Osteoblast (primary cell): Measurements from ENCODE around the gene UGGT2. TPM values are rescaled to one million over a fixed set of nuclear protein-coding genes. Genes with fewer than 3 reads are reported as not detected.
"Not testable (repeated sequence)": the region's sequence is repeated elsewhere in the genome, so short reads cannot be mapped to it uniquely, and the experiment has no call there.

ENCODE experiments used
- DNase-seq: peaks from one replicate; pipeline ENCODE4 v3.0.0; 2011; ENCODE audit warnings: low spot score, mixed read lengths; ENCODE audit not compliant: insufficient read length; ENCODE audit errors: missing footprints
- H2AFZ ChIP-seq: 2 replicates; pipeline ENCODE4 v1.6.0; 2011; ENCODE audit warnings: mild to moderate bottlenecking, low read length
- H3K27ac ChIP-seq: 2 replicates; pipeline ENCODE4 v1.5.1; 2011; ENCODE audit warnings: mild to moderate bottlenecking, low read depth, low read length, moderate library complexity
- H3K27me3 ChIP-seq: 2 replicates; pipeline ENCODE4 v1.6.0; 2012; ENCODE audit warnings: mild to moderate bottlenecking, control low read depth, inconsistent platforms, low read length, moderate library complexity; ENCODE audit not compliant: insufficient read depth
- H3K36me3 ChIP-seq: 2 replicates; pipeline ENCODE4 v1.5.1; 2011; ENCODE audit warnings: mild to moderate bottlenecking, low read length, control low read depth, moderate library complexity; ENCODE audit not compliant: insufficient read depth
- H3K4me1 ChIP-seq: 2 replicates; pipeline ENCODE4 v1.5.1; 2011; ENCODE audit warnings: mild to moderate bottlenecking, low read length, control low read depth, moderate library complexity; ENCODE audit not compliant: insufficient read depth
- H3K4me2 ChIP-seq: 2 replicates; pipeline ENCODE4 v1.6.0; 2011; ENCODE audit warnings: mild to moderate bottlenecking, low read length; ENCODE audit not compliant: insufficient read depth
- H3K4me3 ChIP-seq: fragments of 200-600 bp; sonication (generic); 3 replicates; pipeline ENCODE4 v1.5.1; 2012; ENCODE audit warnings: mild to moderate bottlenecking, low read length, inconsistent platforms; ENCODE audit not compliant: insufficient read depth
- H3K79me2 ChIP-seq: 2 replicates; pipeline ENCODE4 v1.6.0; 2012; ENCODE audit warnings: mild to moderate bottlenecking, low read length, control low read depth, inconsistent platforms; ENCODE audit not compliant: insufficient read depth
- H3K9me3 ChIP-seq: 2 replicates; pipeline ENCODE4 v1.5.1; 2011; ENCODE audit warnings: low read depth, low read length, control low read depth
- H4K20me1 ChIP-seq: 2 replicates; pipeline ENCODE4 v1.6.0; 2012; ENCODE audit warnings: mild to moderate bottlenecking, low read length, control low read depth; ENCODE audit not compliant: insufficient read depth
- total RNA-seq: library from RNA; depleted of rRNA; stranded (reverse); fragments of >200 nt; gene quantifications from 2 replicates; pipeline ENCODE4 v1.2.3, GENCODE V29; 2012
- TF ChIP-seq, protein P1 (sequence below): IDR thresholded peaks from 2 replicates; pipeline ENCODE4 v1.5.1; 2011; ENCODE audit warnings: mild to moderate bottlenecking, low read depth, low read length, moderate library complexity; ENCODE audit errors: extremely low read depth

The UGGT2 gene
- total RNA-seq, 1 donor: 78.2 TPM

GRCh38 chr13:95987841-95988240 lies 65.4 kb downstream of the UGGT2 start:
- H3K4me2 ChIP-seq: no peak overlapping the region
- no peaks in the 10 kb centered on the region for H4K20me1 ChIP-seq
- no peak for DNase-seq
- no peak overlapping the region for H3K4me3 ChIP-seq
- no peak overlapping the region for H3K27ac ChIP-seq
- H3K4me1 ChIP-seq: no peaks in the 10 kb centered on the region
- TF ChIP-seq, protein P1, sequence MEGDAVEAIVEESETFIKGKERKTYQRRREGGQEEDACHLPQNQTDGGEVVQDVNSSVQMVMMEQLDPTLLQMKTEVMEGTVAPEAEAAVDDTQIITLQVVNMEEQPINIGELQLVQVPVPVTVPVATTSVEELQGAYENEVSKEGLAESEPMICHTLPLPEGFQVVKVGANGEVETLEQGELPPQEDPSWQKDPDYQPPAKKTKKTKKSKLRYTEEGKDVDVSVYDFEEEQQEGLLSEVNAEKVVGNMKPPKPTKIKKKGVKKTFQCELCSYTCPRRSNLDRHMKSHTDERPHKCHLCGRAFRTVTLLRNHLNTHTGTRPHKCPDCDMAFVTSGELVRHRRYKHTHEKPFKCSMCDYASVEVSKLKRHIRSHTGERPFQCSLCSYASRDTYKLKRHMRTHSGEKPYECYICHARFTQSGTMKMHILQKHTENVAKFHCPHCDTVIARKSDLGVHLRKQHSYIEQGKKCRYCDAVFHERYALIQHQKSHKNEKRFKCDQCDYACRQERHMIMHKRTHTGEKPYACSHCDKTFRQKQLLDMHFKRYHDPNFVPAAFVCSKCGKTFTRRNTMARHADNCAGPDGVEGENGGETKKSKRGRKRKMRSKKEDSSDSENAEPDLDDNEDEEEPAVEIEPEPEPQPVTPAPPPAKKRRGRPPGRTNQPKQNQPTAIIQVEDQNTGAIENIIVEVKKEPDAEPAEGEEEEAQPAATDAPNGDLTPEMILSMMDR: no peak
- no peaks in the 10 kb centered on the region for H3K79me2 ChIP-seq
- H3K36me3 ChIP-seq: no peaks in the 10 kb centered on the region
- no peaks in the 10 kb centered on the region for H3K9me3 ChIP-seq
- H3K27me3 ChIP-seq: no peaks in the 10 kb centered on the region
- H2AFZ ChIP-seq: no peak overlapping the region

DNA sequence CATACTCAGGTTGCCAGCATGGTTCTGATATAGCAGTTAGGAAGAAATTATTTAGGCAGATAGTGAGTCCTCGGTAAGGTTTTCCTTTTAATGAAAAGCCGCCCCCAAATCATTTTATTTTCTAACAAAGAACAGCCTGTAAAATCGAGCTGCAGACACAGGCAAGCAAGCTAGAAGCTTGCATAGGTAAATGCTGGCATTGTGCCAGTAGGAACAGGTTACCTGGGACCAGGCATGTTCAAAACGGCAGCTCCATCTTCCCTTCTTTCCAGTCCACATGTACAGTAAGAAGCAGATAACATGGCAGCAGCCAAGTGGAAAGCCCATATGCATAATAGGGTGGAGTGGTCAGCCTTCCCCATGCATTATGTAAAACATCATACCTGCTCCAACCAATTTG lies 71.1 kb downstream of the UGGT2 start:
- H3K27me3 ChIP-seq: no peaks in the 10 kb centered on the region
- no peaks in the 10 kb centered on the region for H3K79me2 ChIP-seq
- no peak overlapping the region for H3K27ac ChIP-seq
- no peak overlapping the region for H2AFZ ChIP-seq
- H3K4me3 ChIP-seq: no peak overlapping the region
- H3K36me3 ChIP-seq: no peaks in the 10 kb centered on the region
- H3K9me3 ChIP-seq: no peaks in the 10 kb centered on the region
- no peaks in the 10 kb centered on the region for H4K20me1 ChIP-seq
- H3K4me2 ChIP-seq: no peak overlapping the region
- TF ChIP-seq, protein P1: no peak
- no peak for DNase-seq
- H3K4me1 ChIP-seq: no peaks in the 10 kb centered on the region

DNA sequence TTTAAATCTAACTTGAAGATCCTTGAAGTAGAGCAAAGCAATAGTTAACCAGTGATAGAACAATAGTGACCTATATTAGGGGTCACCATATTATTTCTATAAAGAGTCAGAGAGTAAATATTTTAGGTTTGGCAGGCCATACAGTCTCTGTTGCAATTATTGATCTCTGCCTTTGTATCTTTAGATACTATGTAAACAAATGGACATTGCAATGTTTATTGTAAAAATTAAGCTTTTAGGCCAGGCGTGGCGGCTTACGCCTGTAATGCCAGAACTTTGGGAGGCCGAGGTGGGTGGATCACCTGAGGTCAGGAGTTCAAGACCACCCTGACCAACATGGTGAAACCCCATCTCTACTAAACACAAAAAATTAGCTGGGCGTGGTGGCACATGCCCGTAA lies 80.5 kb downstream of the UGGT2 start:
- H4K20me1 ChIP-seq, H3K27me3 ChIP-seq, H3K4me1 ChIP-seq, H3K79me2 ChIP-seq, DNase-seq, H3K27ac ChIP-seq, H3K4me2 ChIP-seq, H3K9me3 ChIP-seq, H3K4me3 ChIP-seq, H2AFZ ChIP-seq, H3K36me3 ChIP-seq: not testable (repeated sequence)

DNA sequence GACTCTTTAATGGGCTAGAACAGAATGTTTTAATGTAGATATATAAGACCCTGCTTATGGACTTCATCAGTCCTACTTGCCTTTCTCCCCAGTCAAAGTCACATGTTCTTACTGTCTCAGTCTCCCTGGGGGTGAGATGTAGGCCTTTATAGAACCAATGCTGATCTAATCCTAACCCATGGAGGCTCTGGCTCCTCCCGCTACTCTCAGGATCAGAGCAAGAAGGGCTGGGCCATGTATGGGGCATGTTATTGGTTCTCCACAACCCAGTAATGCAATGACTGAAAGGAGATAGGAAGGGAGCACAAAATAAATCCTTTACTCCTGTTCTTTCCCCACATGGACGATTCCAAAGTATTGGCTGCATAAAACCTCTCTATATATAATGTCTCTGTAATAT lies 82.3 kb downstream of the UGGT2 start:
- Histone ChIP-seq H2AFZ (no peak overlapping the region), H3K79me2 (no peaks in the 10 kb centered on the region), H3K9me3 (no peaks in the 10 kb centered on the region), H3K27ac (no peak overlapping the region), H3K27me3 (no peaks in the 10 kb centered on the region), H4K20me1 (no peaks in the 10 kb centered on the region), H3K36me3 (peaks cover 6% of the 10 kb centered on the region), H3K4me2 (no peak overlapping the region), H3K4me3 (no peak overlapping the region), H3K4me1 (no peaks in the 10 kb centered on the region)
- TF ChIP-seq, protein P1: no peak
- DNase-seq: no peak
